GM12878 (cell line): ENCODE data around the gene MRPS5. TPM values are rescaled to one million over a fixed set of nuclear protein-coding genes. Genes with fewer than 3 reads are reported as not detected.

Experiments used
- CBFB ChIP-seq: IDR thresholded peaks from 2 replicates; pipeline ENCODE4 v1.6.1; 2016; ENCODE audit warnings: antibody characterized with exemption, low read depth
- EED ChIP-seq: sonication (generic); IDR thresholded peaks from 2 replicates; pipeline ENCODE4 v1.6.1; 2016; ENCODE audit warnings: antibody characterized with exemption, low read depth
- EGR1 ChIP-seq, 2 experiments: IDR thresholded peaks; 1 replicate in 1 of 2; 2 replicates in 1 of 2; pipeline ENCODE4 v1.6.1; 2011 to 2012; ENCODE audit warnings: low read depth in 2 of 2, low read length in 2 of 2, borderline replicate concordance in 1 of 2, mild to moderate bottlenecking in 1 of 2, moderate library complexity in 1 of 2
- KLF5 ChIP-seq: fragments of 450-650 bp; IDR thresholded peaks from 2 replicates; pipeline ENCODE4 v1.6.1; 2014; ENCODE audit warnings: mild to moderate bottlenecking; ENCODE audit not compliant: partially characterized antibody
- MEF2B ChIP-seq: fragments of 450-650 bp; IDR thresholded peaks from 2 replicates; pipeline ENCODE4 v1.6.1; 2018; ENCODE audit warnings: mild to moderate bottlenecking, moderate library complexity; ENCODE audit not compliant: partially characterized antibody, poor library complexity, severe bottlenecking
- NFYB ChIP-seq: IDR thresholded peaks from 2 replicates; pipeline ENCODE4 v1.6.1; 2011; ENCODE audit warnings: low read depth, mild to moderate bottlenecking, low read length, improper control_type of control experiment, moderate library complexity; ENCODE audit not compliant: insufficient read depth
- POLR2A ChIP-seq: IDR thresholded peaks from 2 replicates; pipeline ENCODE4 v1.6.1; 2011; ENCODE audit warnings: low read depth, mild to moderate bottlenecking, low read length
- RB1 ChIP-seq: fragments of 450-650 bp; formaldehyde crosslinking; IDR thresholded peaks from 2 replicates; pipeline ENCODE4 v1.6.1; 2017; ENCODE audit warnings: mild to moderate bottlenecking, borderline replicate concordance
- RUNX3 ChIP-seq: IDR thresholded peaks from 2 replicates; pipeline ENCODE4 v1.6.1; 2012; ENCODE audit warnings: low read length, inconsistent platforms
- SIX5 ChIP-seq: IDR thresholded peaks from 2 replicates; pipeline ENCODE4 v1.6.1; 2011; ENCODE audit warnings: mild to moderate bottlenecking, low read depth, low read length, moderate library complexity; ENCODE audit not compliant: severe bottlenecking
- SP1 ChIP-seq: IDR thresholded peaks from one replicate; pipeline ENCODE4 v1.6.1; 2011; ENCODE audit warnings: low read depth, low read length
- WRNIP1 ChIP-seq: IDR thresholded peaks from 2 replicates; pipeline ENCODE4 v1.6.1; 2011; ENCODE audit warnings: low read depth, low read length, improper control_type of control experiment, borderline replicate concordance
- YBX1 ChIP-seq: fragments of 450-650 bp; IDR thresholded peaks from 2 replicates; pipeline ENCODE4 v1.6.1; 2016; ENCODE audit warnings: antibody characterized with exemption
- ZNF207 ChIP-seq: fragments of 450-650 bp; IDR thresholded peaks from 2 replicates; pipeline ENCODE4 v1.6.1; 2014; ENCODE audit warnings: antibody characterized with exemption, mild to moderate bottlenecking, borderline replicate concordance
- polyA plus RNA-seq, 11 experiments: library from polyadenylated mRNA; depleted of rRNA in 4 of 11; unstranded in 6 of 11; stranded (reverse) in 5 of 11; fragments of >200 nt; fragmentation: Nextera tagmentation in 4 of 11; fragmentation: Illumina TruSeq in 1 of 11; extraction: Ambion mirVana in 4 of 11; extraction: Trizol in 1 of 11; gene quantifications; 1 replicate in 1 of 11; 2 replicates in 10 of 11; pipeline versions ENCODE4 v1.2.1 to v1.2.3, GENCODE V29; 2011 to 2016; ENCODE audit warnings: inconsistent platforms in 2 of 11, missing spikeins in 2 of 11, low read depth in 1 of 11
- total RNA-seq, 4 experiments: library from RNA; depleted of rRNA in 3 of 4; stranded (reverse); fragments of >200 nt in 3 of 4; fragmentation: Illumina TruSeq in 1 of 4; extraction: Trizol in 1 of 4; gene quantifications; 2 replicates each; pipeline versions ENCODE4 v1.2.1 to v1.2.3, GENCODE V29; 2013 to 2021
- TF ChIP-seq, protein P1 (sequence below): fragments of 450-650 bp; IDR thresholded peaks from 2 replicates; pipeline ENCODE4 v1.6.1; 2016; ENCODE audit warnings: mild to moderate bottlenecking, moderate library complexity, borderline replicate concordance
- TF ChIP-seq, protein P2 (sequence below): fragments of 450-650 bp; conservative IDR thresholded peaks from 2 replicates; pipeline ENCODE4 v1.6.1; 2017; ENCODE audit warnings: mild to moderate bottlenecking, moderate library complexity
- TF ChIP-seq, protein P3 (sequence below): fragments of 450-650 bp; IDR thresholded peaks from 2 replicates; pipeline ENCODE4 v1.6.1; 2017; ENCODE audit warnings: mild to moderate bottlenecking, moderate library complexity
- TF ChIP-seq, protein P4 (sequence below): IDR thresholded peaks from 2 replicates; pipeline ENCODE4 v1.6.1; 2011; ENCODE audit warnings: low read depth, mild to moderate bottlenecking, low read length, moderate library complexity, borderline replicate concordance; ENCODE audit errors: extremely low read depth

MRPS5 gene
- total and polyA plus RNA-seq, 10 of the 15 experiments (the other 5 are each of a cell fraction or from before 2014, with no cell fraction given), result 54.8 to 93.0 (median 76.3) TPM

GRCh38 chr2:95165371-95166064 lies 43.9 kb upstream of the MRPS5 start, which contains the start of gene ZNF2 (continued):
- peak; percentile 80; the same call in 1 of the 2 replicates for TF ChIP-seq NFYB
- peak; percentile 88 for TF ChIP-seq KLF5
- 0 out of 3 replicates have a peak, but pooled peaks of 1 of the 2 experiments have one; percentile 51 for TF ChIP-seq EGR1 (IDR thresholded peaks at IDR 0.05; ENCODE audit: borderline replicate concordance in 1 of 2, low read depth in 2 of 2, low read length in 2 of 2)
- TF ChIP-seq, protein P1, sequence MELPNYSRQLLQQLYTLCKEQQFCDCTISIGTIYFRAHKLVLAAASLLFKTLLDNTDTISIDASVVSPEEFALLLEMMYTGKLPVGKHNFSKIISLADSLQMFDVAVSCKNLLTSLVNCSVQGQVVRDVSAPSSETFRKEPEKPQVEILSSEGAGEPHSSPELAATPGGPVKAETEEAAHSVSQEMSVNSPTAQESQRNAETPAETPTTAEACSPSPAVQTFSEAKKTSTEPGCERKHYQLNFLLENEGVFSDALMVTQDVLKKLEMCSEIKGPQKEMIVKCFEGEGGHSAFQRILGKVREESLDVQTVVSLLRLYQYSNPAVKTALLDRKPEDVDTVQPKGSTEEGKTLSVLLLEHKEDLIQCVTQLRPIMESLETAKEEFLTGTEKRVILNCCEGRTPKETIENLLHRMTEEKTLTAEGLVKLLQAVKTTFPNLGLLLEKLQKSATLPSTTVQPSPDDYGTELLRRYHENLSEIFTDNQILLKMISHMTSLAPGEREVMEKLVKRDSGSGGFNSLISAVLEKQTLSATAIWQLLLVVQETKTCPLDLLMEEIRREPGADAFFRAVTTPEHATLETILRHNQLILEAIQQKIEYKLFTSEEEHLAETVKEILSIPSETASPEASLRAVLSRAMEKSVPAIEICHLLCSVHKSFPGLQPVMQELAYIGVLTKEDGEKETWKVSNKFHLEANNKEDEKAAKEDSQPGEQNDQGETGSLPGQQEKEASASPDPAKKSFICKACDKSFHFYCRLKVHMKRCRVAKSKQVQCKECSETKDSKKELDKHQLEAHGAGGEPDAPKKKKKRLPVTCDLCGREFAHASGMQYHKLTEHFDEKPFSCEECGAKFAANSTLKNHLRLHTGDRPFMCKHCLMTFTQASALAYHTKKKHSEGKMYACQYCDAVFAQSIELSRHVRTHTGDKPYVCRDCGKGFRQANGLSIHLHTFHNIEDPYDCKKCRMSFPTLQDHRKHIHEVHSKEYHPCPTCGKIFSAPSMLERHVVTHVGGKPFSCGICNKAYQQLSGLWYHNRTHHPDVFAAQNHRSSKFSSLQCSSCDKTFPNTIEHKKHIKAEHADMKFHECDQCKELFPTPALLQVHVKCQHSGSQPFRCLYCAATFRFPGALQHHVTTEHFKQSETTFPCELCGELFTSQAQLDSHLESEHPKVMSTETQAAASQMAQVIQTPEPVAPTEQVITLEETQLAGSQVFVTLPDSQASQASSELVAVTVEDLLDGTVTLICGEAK, result peak; percentile 90
- TF ChIP-seq, protein P2, sequence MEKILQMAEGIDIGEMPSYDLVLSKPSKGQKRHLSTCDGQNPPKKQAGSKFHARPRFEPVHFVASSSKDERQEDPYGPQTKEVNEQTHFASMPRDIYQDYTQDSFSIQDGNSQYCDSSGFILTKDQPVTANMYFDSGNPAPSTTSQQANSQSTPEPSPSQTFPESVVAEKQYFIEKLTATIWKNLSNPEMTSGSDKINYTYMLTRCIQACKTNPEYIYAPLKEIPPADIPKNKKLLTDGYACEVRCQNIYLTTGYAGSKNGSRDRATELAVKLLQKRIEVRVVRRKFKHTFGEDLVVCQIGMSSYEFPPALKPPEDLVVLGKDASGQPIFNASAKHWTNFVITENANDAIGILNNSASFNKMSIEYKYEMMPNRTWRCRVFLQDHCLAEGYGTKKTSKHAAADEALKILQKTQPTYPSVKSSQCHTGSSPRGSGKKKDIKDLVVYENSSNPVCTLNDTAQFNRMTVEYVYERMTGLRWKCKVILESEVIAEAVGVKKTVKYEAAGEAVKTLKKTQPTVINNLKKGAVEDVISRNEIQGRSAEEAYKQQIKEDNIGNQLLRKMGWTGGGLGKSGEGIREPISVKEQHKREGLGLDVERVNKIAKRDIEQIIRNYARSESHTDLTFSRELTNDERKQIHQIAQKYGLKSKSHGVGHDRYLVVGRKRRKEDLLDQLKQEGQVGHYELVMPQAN, result peak; percentile 55
- TF ChIP-seq YBX1, result no peak
- peak; percentile 99 for TF ChIP-seq POLR2A
- no peak for TF ChIP-seq WRNIP1
- no peak for TF ChIP-seq MEF2B
- peak; percentile 82; the same call in 1 of the 2 replicates for TF ChIP-seq ZNF207
- TF ChIP-seq RUNX3, result peak; percentile 60
- TF ChIP-seq, protein P3, sequence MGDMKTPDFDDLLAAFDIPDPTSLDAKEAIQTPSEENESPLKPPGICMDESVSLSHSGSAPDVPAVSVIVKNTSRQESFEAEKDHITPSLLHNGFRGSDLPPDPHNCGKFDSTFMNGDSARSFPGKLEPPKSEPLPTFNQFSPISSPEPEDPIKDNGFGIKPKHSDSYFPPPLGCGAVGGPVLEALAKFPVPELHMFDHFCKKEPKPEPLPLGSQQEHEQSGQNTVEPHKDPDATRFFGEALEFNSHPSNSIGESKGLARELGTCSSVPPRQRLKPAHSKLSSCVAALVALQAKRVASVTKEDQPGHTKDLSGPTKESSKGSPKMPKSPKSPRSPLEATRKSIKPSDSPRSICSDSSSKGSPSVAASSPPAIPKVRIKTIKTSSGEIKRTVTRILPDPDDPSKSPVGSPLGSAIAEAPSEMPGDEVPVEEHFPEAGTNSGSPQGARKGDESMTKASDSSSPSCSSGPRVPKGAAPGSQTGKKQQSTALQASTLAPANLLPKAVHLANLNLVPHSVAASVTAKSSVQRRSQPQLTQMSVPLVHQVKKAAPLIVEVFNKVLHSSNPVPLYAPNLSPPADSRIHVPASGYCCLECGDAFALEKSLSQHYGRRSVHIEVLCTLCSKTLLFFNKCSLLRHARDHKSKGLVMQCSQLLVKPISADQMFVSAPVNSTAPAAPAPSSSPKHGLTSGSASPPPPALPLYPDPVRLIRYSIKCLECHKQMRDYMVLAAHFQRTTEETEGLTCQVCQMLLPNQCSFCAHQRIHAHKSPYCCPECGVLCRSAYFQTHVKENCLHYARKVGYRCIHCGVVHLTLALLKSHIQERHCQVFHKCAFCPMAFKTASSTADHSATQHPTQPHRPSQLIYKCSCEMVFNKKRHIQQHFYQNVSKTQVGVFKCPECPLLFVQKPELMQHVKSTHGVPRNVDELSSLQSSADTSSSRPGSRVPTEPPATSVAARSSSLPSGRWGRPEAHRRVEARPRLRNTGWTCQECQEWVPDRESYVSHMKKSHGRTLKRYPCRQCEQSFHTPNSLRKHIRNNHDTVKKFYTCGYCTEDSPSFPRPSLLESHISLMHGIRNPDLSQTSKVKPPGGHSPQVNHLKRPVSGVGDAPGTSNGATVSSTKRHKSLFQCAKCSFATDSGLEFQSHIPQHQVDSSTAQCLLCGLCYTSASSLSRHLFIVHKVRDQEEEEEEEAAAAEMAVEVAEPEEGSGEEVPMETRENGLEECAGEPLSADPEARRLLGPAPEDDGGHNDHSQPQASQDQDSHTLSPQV, result no peak
- peak; percentile 44 for TF ChIP-seq SP1
- TF ChIP-seq CBFB, result peak; percentile 25; the same call in 1 of the 2 replicates
- peak; percentile 93 for TF ChIP-seq SIX5
- peak; percentile 69; the same call in 1 of the 2 replicates for TF ChIP-seq RB1
- TF ChIP-seq, protein P4, sequence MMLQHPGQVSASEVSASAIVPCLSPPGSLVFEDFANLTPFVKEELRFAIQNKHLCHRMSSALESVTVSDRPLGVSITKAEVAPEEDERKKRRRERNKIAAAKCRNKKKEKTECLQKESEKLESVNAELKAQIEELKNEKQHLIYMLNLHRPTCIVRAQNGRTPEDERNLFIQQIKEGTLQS, result peak; percentile 91
- TF ChIP-seq EED, result peak; percentile 20
